SU-DHL-6 (cell line): ENCODE measurements around the gene TRIM2.

Experiments used
- EZH2phosphoT487 ChIP-seq: fragments of 200-600 bp; sonication (generic), shearing (Covaris generic); conservative IDR thresholded peaks from 2 replicates; pipeline ENCODE4 v1.6.1; 2018; ENCODE audit warnings: mild to moderate bottlenecking, antibody characterized with exemption, low read length, moderate library complexity, mixed read lengths
- TF ChIP-seq, protein P1 (sequence below): fragments of 200-600 bp; sonication (generic); IDR thresholded peaks from one replicate; pipeline ENCODE4 v1.5.1; 2017; ENCODE audit warnings: antibody characterized with exemption, mild to moderate bottlenecking, low read length, moderate library complexity; ENCODE audit not compliant: insufficient read depth, poor library complexity, severe bottlenecking

DNA sequence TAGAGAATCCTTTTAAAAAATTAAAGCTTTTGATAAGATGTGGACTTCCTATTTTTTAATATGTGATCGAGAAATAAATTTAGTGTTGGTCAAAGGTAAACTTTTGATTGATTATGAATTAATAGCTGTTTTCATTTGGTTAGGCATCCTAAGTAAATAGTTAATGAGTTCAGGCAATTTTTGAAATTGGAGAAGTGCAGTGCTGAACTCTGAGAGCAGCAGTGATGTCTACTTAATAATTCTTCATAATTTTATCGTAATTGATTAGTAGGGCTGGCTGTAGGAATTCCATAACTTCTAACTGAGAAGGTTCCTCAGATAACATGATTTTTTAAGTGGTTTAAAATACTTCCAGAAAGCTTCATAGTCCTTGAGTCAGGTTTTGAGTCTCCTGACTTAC is 141.8 kb downstream of the TRIM2 start:
- TF ChIP-seq, protein P1, sequence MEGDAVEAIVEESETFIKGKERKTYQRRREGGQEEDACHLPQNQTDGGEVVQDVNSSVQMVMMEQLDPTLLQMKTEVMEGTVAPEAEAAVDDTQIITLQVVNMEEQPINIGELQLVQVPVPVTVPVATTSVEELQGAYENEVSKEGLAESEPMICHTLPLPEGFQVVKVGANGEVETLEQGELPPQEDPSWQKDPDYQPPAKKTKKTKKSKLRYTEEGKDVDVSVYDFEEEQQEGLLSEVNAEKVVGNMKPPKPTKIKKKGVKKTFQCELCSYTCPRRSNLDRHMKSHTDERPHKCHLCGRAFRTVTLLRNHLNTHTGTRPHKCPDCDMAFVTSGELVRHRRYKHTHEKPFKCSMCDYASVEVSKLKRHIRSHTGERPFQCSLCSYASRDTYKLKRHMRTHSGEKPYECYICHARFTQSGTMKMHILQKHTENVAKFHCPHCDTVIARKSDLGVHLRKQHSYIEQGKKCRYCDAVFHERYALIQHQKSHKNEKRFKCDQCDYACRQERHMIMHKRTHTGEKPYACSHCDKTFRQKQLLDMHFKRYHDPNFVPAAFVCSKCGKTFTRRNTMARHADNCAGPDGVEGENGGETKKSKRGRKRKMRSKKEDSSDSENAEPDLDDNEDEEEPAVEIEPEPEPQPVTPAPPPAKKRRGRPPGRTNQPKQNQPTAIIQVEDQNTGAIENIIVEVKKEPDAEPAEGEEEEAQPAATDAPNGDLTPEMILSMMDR, result no peak
- no peak for TF ChIP-seq EZH2phosphoT487
